Pancreas (tissue), 10 donors: ENCODE data around the gene ARHGDIG. TPM values are rescaled to one million over a fixed set of nuclear protein-coding genes. Genes with fewer than 3 reads are reported as not detected.

Experiments
- ATAC-seq, 4 donors: fragments of 200-7000 bp; cut with Tn5 transposase; one replicate each; pipeline versions ENCODE4 v1.8.0 to v1.9.1; 2020; ENCODE audit warnings: mild to moderate bottlenecking in 4 of 4, moderate library complexity in 4 of 4
- DNase-seq, 6 donors: peaks; one replicate each; pipeline ENCODE4 v3.0.0-alpha.2; 2020
- FAIRE-seq: peaks from 2 replicates; lab custom pipeline; 2012; peaks lifted over from hg19 to GRCh38; lab: Jason Lieb, UNC
- H3K27ac ChIP-seq, 4 donors: fragments of 200-600 bp; sonication (generic); 1 replicate in 3 of 4; 2 replicates in 1 of 4; pipeline versions ENCODE4 v1.5.0 to v1.8.0; 2020
- H3K27me3 ChIP-seq, 4 donors: fragments of 200-600 bp; one replicate each; pipeline ENCODE4 v1.8.0; 2021
- H3K36me3 ChIP-seq, 3 donors: fragments of 200-600 bp; sonication (generic) in 1 of 3; one replicate each; pipeline versions ENCODE4 v1.5.0 to v1.8.0; 2020 to 2021
- H3K4me1 ChIP-seq, 3 donors: fragments of 200-600 bp; one replicate each; pipeline ENCODE4 v1.8.0; 2021
- H3K4me3 ChIP-seq, 4 donors: fragments of 200-600 bp; sonication (generic) in 2 of 4; one replicate each; pipeline versions ENCODE4 v1.5.0 to v1.8.0; 2020 to 2021
- H3K9me3 ChIP-seq, 4 donors: fragments of 200-600 bp; one replicate each; pipeline ENCODE4 v1.8.0; 2021
- WGBS, 2 donors: extraction: QIAGEN DNeasy Blood & Tissue Kit; methylation state at CpG; one replicate each; pipeline ENCODE4 v1.1.7; 2013; 5-methylcytosine and 5-hydroxymethylcytosine counted together
- intact Hi-C, 3 donors: fragments of 100-400 bp; cut with DNase I; formaldehyde crosslinking; loops; one replicate each; pipeline versions ENCODE4 v1.11.1 to v1.14.2; 2022
- polyA plus RNA-seq, 2 donors: library from polyadenylated mRNA; stranded (reverse); fragments of 200-250 nt; gene quantifications; one replicate each; pipeline ENCODE4 v1.2.3, GENCODE V29; 2013
- total RNA-seq, 6 donors: library from RNA; stranded (reverse); fragmentation: NEBNext Ultra II Directional in 4 of 6; extraction: Animal tissue kit (Norgen Biotek cat#: 25700) in 4 of 6; gene quantifications; one replicate each; pipeline versions ENCODE4 v1.2.1 to v1.2.4, GENCODE V29; 2021 to 2023
- TF ChIP-seq, protein P1 (sequence below), 4 donors: fragments of 200-600 bp; sonication (generic) in 3 of 4; IDR thresholded peaks; one replicate each; pipeline versions ENCODE4 v1.5.0 to v1.8.0; 2021; ENCODE audit warnings: antibody characterized with exemption in 4 of 4
- donor health status: healthy with polysubstance abuse.
- donor health status: DM: no; HTN: no; CAD: no; lungs with moderate emphysema.
- donor health status: DM: no; HTN: no; CAD: no.
- donor health status: control.
- donor health status: control.
- donor health status: Bipolar disorder and iron deficiency.
- donor health status: DM: yes; HTN: yes; CAD: no.
- donor health status: DM: no; HTN: no; CAD: no.
- donor health status: DM: no; HTN: no; CAD: no.
- donor health status: DM: yes; HTN: yes; CAD: no.

ARHGDIG gene
- total and polyA plus RNA-seq, 8 donors = 5.6 to 165 (median 50.7) TPM

DNA sequence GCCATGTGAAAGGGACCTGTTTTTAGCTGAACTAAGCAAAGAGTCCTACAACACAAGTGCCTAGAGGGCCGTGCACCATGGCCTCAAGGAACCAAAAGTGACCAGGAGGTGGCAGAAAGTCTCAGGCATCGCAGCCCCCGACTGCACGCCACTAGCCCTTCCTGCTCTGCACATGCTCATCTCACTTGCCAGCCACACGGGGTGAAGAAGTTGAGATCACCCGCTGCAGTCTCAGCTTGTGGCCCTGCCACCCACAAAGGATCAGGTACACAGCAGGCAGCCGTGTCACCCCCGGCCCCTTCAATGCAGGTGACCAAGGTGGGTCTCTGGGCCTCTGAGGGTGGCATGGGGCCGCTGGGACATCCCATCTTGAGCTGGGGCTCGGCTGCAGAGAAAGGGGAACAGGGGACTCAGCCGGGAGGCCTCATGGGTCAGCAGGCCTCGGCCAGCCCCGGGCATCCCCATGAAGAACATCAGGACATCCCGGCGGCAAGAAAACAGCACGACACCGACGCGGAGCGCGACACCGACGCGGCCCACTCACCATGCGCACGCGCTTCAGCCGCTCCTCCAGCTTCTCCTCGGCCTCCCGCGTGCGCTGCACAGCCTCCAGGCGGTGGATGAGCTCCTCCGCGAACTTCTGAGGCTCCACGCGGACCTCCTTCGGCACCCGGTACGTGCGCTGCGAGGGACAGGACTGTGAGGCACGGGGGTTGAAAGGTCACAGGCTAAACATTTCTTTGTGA, 23.5 kb downstream of the ARHGDIG start:
- no peaks in the 10 kb centered on the region for H3K4me1 ChIP-seq
- FAIRE-seq = no peak
- TF ChIP-seq, protein P1, sequence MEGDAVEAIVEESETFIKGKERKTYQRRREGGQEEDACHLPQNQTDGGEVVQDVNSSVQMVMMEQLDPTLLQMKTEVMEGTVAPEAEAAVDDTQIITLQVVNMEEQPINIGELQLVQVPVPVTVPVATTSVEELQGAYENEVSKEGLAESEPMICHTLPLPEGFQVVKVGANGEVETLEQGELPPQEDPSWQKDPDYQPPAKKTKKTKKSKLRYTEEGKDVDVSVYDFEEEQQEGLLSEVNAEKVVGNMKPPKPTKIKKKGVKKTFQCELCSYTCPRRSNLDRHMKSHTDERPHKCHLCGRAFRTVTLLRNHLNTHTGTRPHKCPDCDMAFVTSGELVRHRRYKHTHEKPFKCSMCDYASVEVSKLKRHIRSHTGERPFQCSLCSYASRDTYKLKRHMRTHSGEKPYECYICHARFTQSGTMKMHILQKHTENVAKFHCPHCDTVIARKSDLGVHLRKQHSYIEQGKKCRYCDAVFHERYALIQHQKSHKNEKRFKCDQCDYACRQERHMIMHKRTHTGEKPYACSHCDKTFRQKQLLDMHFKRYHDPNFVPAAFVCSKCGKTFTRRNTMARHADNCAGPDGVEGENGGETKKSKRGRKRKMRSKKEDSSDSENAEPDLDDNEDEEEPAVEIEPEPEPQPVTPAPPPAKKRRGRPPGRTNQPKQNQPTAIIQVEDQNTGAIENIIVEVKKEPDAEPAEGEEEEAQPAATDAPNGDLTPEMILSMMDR (IDR thresholded peaks at IDR 0.05) = no peak
- H3K27me3 ChIP-seq = no peaks in the 10 kb centered on the region
- peaks cover 0 to 6% (median 0%) of the 10 kb centered on the region in 3 donors for H3K36me3 ChIP-seq
- H3K4me3 ChIP-seq = no peak overlapping the region
- intact Hi-C loops = no loop called here
- 92 to 94% methylated on average over 42 to 43 of the region's 43 CpGs for WGBS, 2 donors
- H3K9me3 ChIP-seq = no peaks in the 10 kb centered on the region
- no peak for ATAC-seq
- no peak overlapping the region for H3K27ac ChIP-seq
- DNase-seq = no peak

DNA sequence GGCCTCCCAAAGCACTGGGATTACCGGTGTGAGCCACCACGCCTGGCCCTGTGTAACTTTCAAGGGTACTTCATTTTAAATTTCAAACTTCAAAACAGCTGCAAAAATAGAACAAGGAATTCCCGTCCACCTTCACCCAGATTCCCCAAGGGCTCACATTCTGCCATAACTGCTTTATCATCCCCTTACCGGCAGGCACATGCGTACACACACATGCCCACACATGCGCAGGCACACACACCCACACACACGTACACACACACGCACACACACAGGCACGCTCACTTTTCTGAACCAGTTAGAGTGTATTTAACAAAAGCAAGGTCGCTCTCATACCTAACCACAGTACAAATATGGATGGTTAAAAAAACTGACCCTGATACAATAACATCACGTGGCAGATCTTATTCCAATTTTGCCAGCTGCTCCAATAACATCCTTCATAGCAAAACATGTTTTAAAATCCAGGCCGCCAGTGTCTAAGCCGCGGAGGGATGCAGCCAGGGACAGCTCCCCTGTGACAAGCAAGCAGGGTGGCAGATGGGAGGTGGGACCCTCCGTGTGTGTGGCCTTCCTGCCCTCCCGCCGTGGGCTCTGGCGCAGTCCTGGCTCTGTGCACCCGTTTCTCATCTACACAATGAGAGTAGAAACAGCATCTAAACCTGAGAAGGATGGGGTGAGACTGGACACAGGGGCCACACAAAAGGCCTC, 25.7 kb downstream of the ARHGDIG start:
- H3K27ac ChIP-seq = no peak overlapping the region
- 82 to 85% methylated on average over 19 of the region's 19 CpGs for WGBS, 2 donors
- ATAC-seq (no peak), FAIRE-seq (no peak), DNase-seq (no peak)
- H3K9me3 ChIP-seq = no peaks in the 10 kb centered on the region
- TF ChIP-seq, protein P1 (IDR thresholded peaks at IDR 0.05) = no peak
- H3K4me1 ChIP-seq = no peaks in the 10 kb centered on the region
- intact Hi-C loops = no loop called here
- peaks cover 0 to 6% (median 5%) of the 10 kb centered on the region in 3 donors for H3K36me3 ChIP-seq
- H3K4me3 ChIP-seq = no peak overlapping the region
- H3K27me3 ChIP-seq = no peaks in the 10 kb centered on the region

DNA sequence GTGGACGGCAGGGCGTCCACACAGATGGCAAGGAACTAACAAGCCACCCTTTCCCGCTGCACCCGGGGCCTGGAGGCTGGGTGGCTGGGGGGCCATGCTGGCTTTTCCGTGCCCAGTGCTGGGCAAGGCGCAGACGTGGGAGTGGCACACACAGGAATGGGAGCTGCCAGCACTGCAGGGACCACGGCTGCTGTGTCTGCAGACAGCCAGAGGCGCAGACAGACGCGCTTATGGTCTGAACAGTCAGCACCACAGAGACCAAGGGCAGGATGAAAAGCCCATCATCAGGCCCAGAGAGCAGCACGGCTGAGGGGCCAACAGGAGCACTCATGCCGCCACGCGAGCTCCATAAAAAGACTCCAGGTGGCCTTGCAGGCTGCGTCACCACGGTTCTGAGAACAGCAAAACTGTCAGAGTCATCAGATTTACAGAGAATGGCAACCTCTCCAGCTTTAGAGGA, 26.6 kb downstream of the ARHGDIG start:
- FAIRE-seq (no peak), ATAC-seq (peak in 2 of 4 donors; percentile 32 to 45), DNase-seq (no peak)
- H3K27me3 ChIP-seq = no peaks in the 10 kb centered on the region
- H3K27ac ChIP-seq = no peak overlapping the region
- intact Hi-C loops = no loop called here
- H3K4me3 ChIP-seq = no peak overlapping the region
- WGBS, 2 donors = 90 to 91% methylated on average over 17 of the region's 17 CpGs
- no peaks in the 10 kb centered on the region for H3K9me3 ChIP-seq
- H3K36me3 ChIP-seq = peaks cover 0 to 9% (median 6%) of the 10 kb centered on the region in 3 donors
- TF ChIP-seq, protein P1 (IDR thresholded peaks at IDR 0.05) = no peak
- H3K4me1 ChIP-seq = no peaks in the 10 kb centered on the region

DNA sequence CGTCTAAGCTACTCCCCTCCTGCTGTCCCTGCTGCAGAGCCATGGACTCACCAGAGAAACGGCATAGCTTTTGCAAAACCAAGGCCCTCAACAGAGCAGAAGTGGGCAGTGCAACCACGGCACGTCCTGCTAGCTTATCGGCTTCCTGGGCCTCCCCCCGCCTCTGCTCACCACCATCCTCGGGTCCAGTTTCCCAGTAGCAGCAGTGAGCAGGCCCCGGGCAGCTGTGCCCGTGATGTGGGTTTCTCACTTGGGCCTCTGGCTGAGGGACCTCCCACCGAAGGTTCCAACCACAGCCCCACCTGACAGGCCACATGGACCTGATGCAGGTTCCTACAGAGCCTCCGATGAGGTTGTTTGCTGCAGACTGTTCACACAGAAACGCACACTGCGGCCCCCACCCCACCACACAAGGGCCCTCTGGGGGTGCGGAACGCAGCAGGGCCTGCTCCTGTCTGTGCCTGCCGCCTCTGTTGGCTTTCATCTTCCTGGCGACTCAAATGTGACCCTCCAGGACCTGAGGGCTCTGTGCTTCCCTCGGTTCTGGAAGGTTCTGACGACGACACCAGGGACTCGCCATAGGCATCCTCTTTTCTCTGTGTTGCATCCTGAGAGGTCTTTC, 27.4 kb downstream of the ARHGDIG start:
- Histone ChIP-seq H3K27me3 (no peaks in the 10 kb centered on the region), H3K27ac (no peak overlapping the region), H3K4me3 (no peak overlapping the region), H3K4me1 (no peaks in the 10 kb centered on the region), H3K9me3 (no peaks in the 10 kb centered on the region), H3K36me3 (peaks cover 0 to 12% (median 6%) of the 10 kb centered on the region in 3 donors)
- ATAC-seq = no peak
- FAIRE-seq = no peak
- TF ChIP-seq, protein P1 (IDR thresholded peaks at IDR 0.05) = no peak
- WGBS, 2 donors = 92% methylated on average over 21 of the region's 21 CpGs
- intact Hi-C loops = no loop called here
- no peak for DNase-seq
